Trophoblast cell (in vitro differentiated cells and primary cell): Measurements from ENCODE around the gene MBD3.

Experiments
- DNase-seq, 2 donors: peaks; one replicate each; pipeline ENCODE4 v3.0.0-alpha.2; 2016
- H2AFZ ChIP-seq: 2 replicates; pipeline ENCODE4 v1.6.1; 2013; ENCODE audit warnings: low read length, moderate library complexity, mild to moderate bottlenecking; ENCODE audit not compliant: insufficient read depth, poor library complexity
- H2AK5ac ChIP-seq: 2 replicates; pipeline ENCODE4 v1.6.1; 2013; ENCODE audit warnings: mild to moderate bottlenecking, low read length
- H2BK120ac ChIP-seq: 2 replicates; pipeline ENCODE4 v1.6.1; 2013; ENCODE audit warnings: low read length, mild to moderate bottlenecking, moderate library complexity; ENCODE audit not compliant: insufficient read depth, poor library complexity
- H2BK12ac ChIP-seq: 2 replicates; pipeline ENCODE4 v1.6.1; 2013; ENCODE audit warnings: mild to moderate bottlenecking, low read length, moderate library complexity
- H2BK5ac ChIP-seq: 2 replicates; pipeline ENCODE4 v1.6.1; 2013; ENCODE audit warnings: low read length, low read depth, moderate library complexity, mild to moderate bottlenecking; ENCODE audit not compliant: poor library complexity
- H3K14ac ChIP-seq: 2 replicates; pipeline ENCODE4 v1.6.1; 2013; ENCODE audit warnings: mild to moderate bottlenecking, low read length
- H3K18ac ChIP-seq: 2 replicates; pipeline ENCODE4 v1.6.1; 2013; ENCODE audit warnings: mild to moderate bottlenecking, low read length
- H3K23ac ChIP-seq: 2 replicates; pipeline ENCODE4 v1.6.1; 2013; ENCODE audit warnings: low read length
- H3K27ac ChIP-seq: 2 replicates; pipeline ENCODE4 v1.5.1; 2013; ENCODE audit warnings: low read depth, mild to moderate bottlenecking, inconsistent platforms, low read length, moderate library complexity
- H3K27me3 ChIP-seq: 2 replicates; pipeline ENCODE4 v1.6.1; 2013; ENCODE audit warnings: inconsistent platforms, mild to moderate bottlenecking, low read length, moderate library complexity; ENCODE audit not compliant: insufficient read depth
- H3K36me3 ChIP-seq, 2 experiments: 1 replicate in 1 of 2; 2 replicates in 1 of 2; pipeline ENCODE4 v1.6.1; 2013; ENCODE audit warnings: low read length in 2 of 2, mild to moderate bottlenecking in 2 of 2, moderate library complexity in 1 of 2; ENCODE audit not compliant: insufficient read depth in 2 of 2, control insufficient read depth in 1 of 2
- H3K4ac ChIP-seq: 2 replicates; pipeline ENCODE4 v1.6.1; 2013; ENCODE audit warnings: low read depth, mild to moderate bottlenecking, low read length, moderate library complexity
- H3K4me1 ChIP-seq, 2 experiments: 1 replicate in 1 of 2; 2 replicates in 1 of 2; pipeline ENCODE4 v1.6.1; 2013; ENCODE audit warnings: low read length in 2 of 2, mild to moderate bottlenecking in 2 of 2, moderate library complexity in 1 of 2; ENCODE audit not compliant: insufficient read depth in 2 of 2, control insufficient read depth in 1 of 2
- H3K4me2 ChIP-seq: 2 replicates; pipeline ENCODE4 v1.6.1; 2013; ENCODE audit warnings: inconsistent platforms, mild to moderate bottlenecking, low read length, moderate library complexity
- H3K4me3 ChIP-seq: 2 replicates; pipeline ENCODE4 v1.5.1; 2013; ENCODE audit warnings: mild to moderate bottlenecking, low read depth, low read length, inconsistent platforms
- H3K79me1 ChIP-seq: one replicate; pipeline ENCODE4 v1.6.1; 2013; ENCODE audit warnings: low read length
- H3K79me2 ChIP-seq: 2 replicates; pipeline ENCODE4 v1.6.1; 2013; ENCODE audit warnings: low read length, mild to moderate bottlenecking; ENCODE audit not compliant: control insufficient read depth, insufficient read depth, poor library complexity
- H3K9ac ChIP-seq: 2 replicates; pipeline ENCODE4 v1.6.1; 2013; ENCODE audit warnings: mild to moderate bottlenecking, low read length
- H3K9me3 ChIP-seq: 2 replicates; pipeline ENCODE4 v1.6.1; 2013; ENCODE audit warnings: low read depth, mild to moderate bottlenecking, control low read depth, inconsistent platforms, low read length; ENCODE audit not compliant: insufficient read depth
- H4K12ac ChIP-seq: 2 replicates; pipeline ENCODE4 v1.6.1; 2013; ENCODE audit warnings: low read depth, mild to moderate bottlenecking, low read length, moderate library complexity
- H4K8ac ChIP-seq: 2 replicates; pipeline ENCODE4 v1.6.1; 2013; ENCODE audit warnings: low read depth, mild to moderate bottlenecking, low read length, moderate library complexity
- H4K91ac ChIP-seq: one replicate; pipeline ENCODE4 v1.6.1; 2013; ENCODE audit warnings: low read depth, mild to moderate bottlenecking, low read length, moderate library complexity
- WGBS: extraction: QIAGEN DNeasy Blood & Tissue Kit; methylation state at CpG from one replicate; pipeline ENCODE4 v1.1.7; 2013; ENCODE audit warnings: missing lambda C conversion rate; ENCODE audit not compliant: insufficient read length, insufficient coverage; ENCODE audit errors: extremely low coverage; 5-methylcytosine and 5-hydroxymethylcytosine counted together

Gene MBD3

DNA sequence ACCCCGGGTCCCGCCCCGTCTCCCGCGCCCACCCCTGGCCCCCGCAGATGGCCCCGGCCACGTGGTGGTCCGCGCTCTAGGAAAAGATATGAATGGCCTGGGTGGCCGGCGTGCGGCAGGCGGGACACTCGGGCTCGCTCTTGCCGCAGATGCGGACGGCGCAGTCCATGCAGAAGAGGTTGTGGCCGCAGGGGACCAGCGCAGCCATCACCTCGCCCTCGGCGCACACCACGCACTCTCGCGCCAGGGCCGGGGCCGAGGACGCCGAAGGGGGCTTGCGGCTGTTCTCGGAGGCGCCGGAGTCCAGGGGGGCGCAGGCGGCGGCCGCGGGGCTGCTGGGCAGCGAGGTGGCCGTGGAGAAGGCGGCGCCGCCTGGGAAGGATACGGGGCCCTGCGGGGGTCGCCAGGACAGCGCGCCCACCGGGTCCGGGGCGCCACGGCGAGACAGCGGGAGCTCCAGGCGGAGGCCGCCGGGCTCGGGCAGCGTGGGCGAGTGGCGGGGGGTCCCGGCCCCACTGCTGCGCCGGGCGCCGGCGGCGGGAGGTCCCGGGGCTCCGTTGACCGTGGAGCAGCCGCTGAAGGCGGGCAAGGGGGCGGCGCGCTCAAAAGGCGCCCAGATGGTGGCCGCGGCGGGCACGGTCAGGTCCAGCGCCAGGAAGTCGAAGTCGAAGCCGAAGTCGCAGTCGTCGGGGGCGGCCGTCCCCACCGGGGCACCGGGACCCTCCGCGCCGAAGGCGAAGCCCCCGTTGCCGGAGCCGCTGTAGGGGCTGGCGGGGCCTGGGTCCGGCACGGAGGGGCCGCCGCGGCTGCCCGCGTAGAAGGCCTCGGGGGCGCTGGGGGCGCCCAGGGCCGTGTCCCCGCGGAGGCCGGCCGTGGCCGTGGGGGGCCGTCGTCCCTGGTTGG, 36.9 kb downstream of the MBD3 start:
- Histone ChIP-seq H3K9ac (no peak overlapping the region), H4K8ac (no peak overlapping the region), H2BK12ac (no peak overlapping the region), H3K79me2 (peaks cover 8% of the 10 kb centered on the region), H2BK5ac (no peak overlapping the region), H2BK120ac (no peak overlapping the region), H3K27me3 (no peaks in the 10 kb centered on the region), H3K79me1 (no peaks in the 10 kb centered on the region), H3K14ac (no peak overlapping the region), H2AFZ (no peak overlapping the region), H3K27ac (no peak overlapping the region), H3K4ac (no peak overlapping the region), H3K36me3 (peaks cover 46 to 47% of the 10 kb centered on the region in 2 experiments), H3K4me1 (no peaks in the 10 kb centered on the region), H2AK5ac (no peak overlapping the region), H3K9me3 (peaks cover 3% of the 10 kb centered on the region), H4K12ac (no peak overlapping the region), H3K23ac (no peak overlapping the region), H3K4me2 (no peak overlapping the region), H3K18ac (no peak overlapping the region), H4K91ac (no peak overlapping the region), H3K4me3 (no peak overlapping the region)
- WGBS, result no CpG with 5 or more reads among the region's 121 CpGs
- DNase-seq, result no peak

DNA sequence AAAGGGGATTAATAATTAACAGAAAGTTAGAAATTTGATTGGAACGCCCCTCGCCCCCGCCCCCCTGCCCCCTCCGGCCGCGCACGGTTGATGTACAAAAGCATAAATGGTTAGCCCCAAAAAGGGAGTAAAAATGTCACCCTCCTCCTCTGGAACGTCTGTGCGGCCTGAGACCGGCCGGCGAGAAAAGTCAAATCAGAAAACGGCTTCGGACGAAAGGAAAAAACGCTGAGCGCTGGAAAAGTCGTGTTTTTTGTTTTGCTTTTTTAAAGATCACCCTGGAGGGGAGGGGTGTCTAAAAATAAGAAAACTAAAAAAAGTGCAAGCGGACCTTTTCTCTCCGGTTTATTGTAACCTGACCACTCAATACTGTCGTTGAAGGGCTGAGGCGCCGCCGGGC, 37.7 kb downstream of the MBD3 start:
- no peak overlapping the region for H4K12ac ChIP-seq
- peaks cover 6% of the 10 kb centered on the region for H3K9me3 ChIP-seq
- H3K4me2 ChIP-seq, result no peak overlapping the region
- no peak overlapping the region for H3K4ac ChIP-seq
- no peak overlapping the region for H2BK5ac ChIP-seq
- H2AFZ ChIP-seq, result no peak overlapping the region
- peaks cover 1% of the 10 kb centered on the region for H3K79me2 ChIP-seq
- H3K9ac ChIP-seq, result no peak overlapping the region
- H2AK5ac ChIP-seq, result no peak overlapping the region
- no CpG with 5 or more reads among the region's 24 CpGs for WGBS
- H2BK12ac ChIP-seq, result no peak overlapping the region
- no peaks in the 10 kb centered on the region for H3K27me3 ChIP-seq
- H3K4me3 ChIP-seq, result no peak overlapping the region
- H3K23ac ChIP-seq, result no peak overlapping the region
- H4K91ac ChIP-seq, result no peak overlapping the region
- no peaks in the 10 kb centered on the region for H3K4me1 ChIP-seq
- no peak overlapping the region for H3K27ac ChIP-seq
- DNase-seq, result no peak
- H3K18ac ChIP-seq, result no peak overlapping the region
- no peak overlapping the region for H3K14ac ChIP-seq
- H2BK120ac ChIP-seq, result no peak overlapping the region
- H3K79me1 ChIP-seq, result no peaks in the 10 kb centered on the region
- peaks cover 38 to 40% of the 10 kb centered on the region in 2 experiments for H3K36me3 ChIP-seq
- H4K8ac ChIP-seq, result no peak overlapping the region

DNA sequence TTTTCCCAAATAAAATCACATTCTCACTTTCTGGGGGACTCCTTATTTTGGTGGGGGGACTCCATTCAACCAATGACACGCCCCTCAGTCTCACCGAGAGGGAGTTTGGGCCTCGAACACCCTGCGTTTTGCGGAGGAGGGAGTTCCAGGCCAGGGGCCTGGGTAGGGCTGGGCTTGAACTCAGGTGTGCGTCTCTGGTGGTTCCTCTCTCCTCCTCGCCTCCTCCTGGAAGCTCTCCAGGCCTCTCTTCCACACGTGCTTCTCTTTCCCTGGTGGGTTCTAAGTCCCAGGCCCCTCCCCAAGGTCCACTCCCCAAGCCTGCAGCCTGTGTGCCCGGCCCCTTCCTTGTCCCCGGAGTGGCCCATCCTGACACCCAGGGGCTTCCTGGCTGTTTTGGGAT, 39.2 kb downstream of the MBD3 start:
- Histone ChIP-seq H3K9me3 (peaks cover 9% of the 10 kb centered on the region), H4K12ac (no peak overlapping the region), H3K4me1 (no peaks in the 10 kb centered on the region), H3K14ac (no peak overlapping the region), H2BK12ac (no peak overlapping the region), H3K18ac (no peak overlapping the region), H2AFZ (no peak overlapping the region), H3K9ac (no peak overlapping the region), H4K8ac (no peak overlapping the region), H3K4me2 (no peak overlapping the region), H3K4ac (no peak overlapping the region), H2BK5ac (no peak overlapping the region), H2BK120ac (no peak overlapping the region), H4K91ac (no peak overlapping the region), H3K79me1 (no peaks in the 10 kb centered on the region), H2AK5ac (no peak overlapping the region), H3K4me3 (no peak overlapping the region), H3K36me3 (peaks cover 30 to 32% of the 10 kb centered on the region in 2 experiments), H3K79me2 (no peaks in the 10 kb centered on the region), H3K23ac (no peak overlapping the region), H3K27me3 (no peaks in the 10 kb centered on the region), H3K27ac (no peak overlapping the region)
- no peak for DNase-seq
- WGBS, result no CpG with 5 or more reads among the region's 10 CpGs

DNA sequence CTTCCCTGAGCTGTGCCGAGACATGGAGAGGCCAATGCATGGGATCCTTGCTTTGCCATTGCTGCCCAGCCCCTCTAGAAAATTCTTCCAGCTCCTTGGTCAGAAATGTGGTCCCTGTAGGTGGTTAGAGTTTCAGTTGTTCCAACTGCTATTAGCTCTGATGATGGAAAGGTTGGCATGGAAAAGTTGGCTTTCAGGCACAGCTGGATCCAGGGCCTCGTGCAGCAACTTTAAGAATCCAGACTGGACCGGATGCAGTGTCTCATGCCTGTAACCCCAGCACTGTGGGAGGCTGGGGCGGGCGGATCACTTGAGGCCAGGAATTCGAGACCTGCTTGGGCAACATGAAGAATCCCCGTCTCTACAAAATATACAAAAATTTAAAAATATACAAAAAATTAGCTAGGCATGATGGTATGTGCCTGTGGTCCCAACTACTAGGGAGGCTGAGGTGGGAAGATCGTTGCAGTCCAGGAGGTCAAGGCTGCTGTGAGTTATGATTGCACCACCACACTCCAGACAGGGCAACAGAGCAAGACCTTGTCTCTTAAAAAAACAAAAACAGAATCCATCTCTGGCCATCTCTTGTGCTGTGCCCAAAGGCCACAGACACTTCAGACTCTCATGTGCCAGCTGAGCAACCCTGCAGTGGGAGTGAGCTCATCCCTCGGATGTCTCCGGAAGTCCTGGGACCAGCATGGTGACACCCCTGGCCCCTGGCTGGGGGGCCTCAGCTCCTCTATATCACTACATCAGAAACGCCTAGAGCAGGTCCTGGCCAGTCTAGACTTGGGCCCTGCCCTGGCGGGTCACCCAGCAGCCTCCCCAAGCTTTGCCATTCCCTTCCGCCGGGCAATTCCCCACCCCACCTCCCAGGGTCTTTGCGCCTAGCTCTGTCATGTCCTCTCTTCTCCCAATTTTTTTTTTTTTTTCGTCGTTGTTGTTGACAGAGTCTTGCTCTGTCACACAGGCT, 41.3 kb downstream of the MBD3 start:
- H3K23ac ChIP-seq, result no peak overlapping the region
- no peak overlapping the region for H2BK5ac ChIP-seq
- H3K18ac ChIP-seq, result no peak overlapping the region
- no CpG with 5 or more reads among the region's 17 CpGs for WGBS
- H2AFZ ChIP-seq, result no peak overlapping the region
- H3K79me2 ChIP-seq, result no peaks in the 10 kb centered on the region
- H3K79me1 ChIP-seq, result no peaks in the 10 kb centered on the region
- no peak overlapping the region for H3K14ac ChIP-seq
- H4K12ac ChIP-seq, result no peak overlapping the region
- H3K27ac ChIP-seq, result no peak overlapping the region
- no peak overlapping the region for H4K8ac ChIP-seq
- H3K4me1 ChIP-seq, result peaks cover 0 to 2% of the 10 kb centered on the region in 2 experiments
- H3K27me3 ChIP-seq, result no peaks in the 10 kb centered on the region
- no peak overlapping the region for H3K9ac ChIP-seq
- H3K4me2 ChIP-seq, result no peak overlapping the region
- no peak overlapping the region for H2BK120ac ChIP-seq
- peak; percentile 72 to 82 for DNase-seq
- peaks cover 19 to 21% of the 10 kb centered on the region in 2 experiments for H3K36me3 ChIP-seq
- no peak overlapping the region for H4K91ac ChIP-seq
- no peak overlapping the region for H3K4ac ChIP-seq
- H3K4me3 ChIP-seq, result no peak overlapping the region
- no peak overlapping the region for H2BK12ac ChIP-seq
- H3K9me3 ChIP-seq, result peaks cover 9% of the 10 kb centered on the region
- H2AK5ac ChIP-seq, result no peak overlapping the region
